Breast epithelium (tissue), 4 donors: Measurements from ENCODE around the gene RABEP2. TPM values are rescaled to one million over a fixed set of nuclear protein-coding genes. Genes with fewer than 3 reads are reported as not detected.

ENCODE experiments used
- DNase-seq, 2 donors: peaks; one replicate each; pipeline ENCODE4 v3.0.0-alpha.2; 2019; ENCODE audit warnings: low spot score in 2 of 2
- H3K27ac ChIP-seq, 2 donors: fragments of 200-600 bp; sonication (generic) in 1 of 2; one replicate each; pipeline ENCODE4 v1.5.1; 2016 to 2019; ENCODE audit warnings: mild to moderate bottlenecking in 1 of 2
- H3K27me3 ChIP-seq, 2 donors: fragments of 200-600 bp; sonication (generic) in 1 of 2; one replicate each; pipeline versions ENCODE4 v1.5.1 to v1.6.0; 2017 to 2019; ENCODE audit warnings: control low read depth in 1 of 2, mild to moderate bottlenecking in 1 of 2
- H3K36me3 ChIP-seq: fragments of 200-600 bp; one replicate; pipeline ENCODE4 v1.5.1; 2019
- H3K4me1 ChIP-seq, 2 donors: fragments of 200-600 bp; sonication (generic); one replicate each; pipeline ENCODE4 v1.5.1; 2016 to 2019; ENCODE audit warnings: control low read depth in 1 of 2
- H3K4me3 ChIP-seq, 3 donors: fragments of 200-600 bp; sonication (generic); 1 replicate in 2 of 3; 2 replicates in 1 of 3; pipeline ENCODE4 v1.5.1; 2016 to 2019; ENCODE audit warnings: mild to moderate bottlenecking in 3 of 3, moderate library complexity in 2 of 3
- H3K9me3 ChIP-seq, 2 donors: fragments of 200-600 bp; sonication (generic) in 1 of 2; one replicate each; pipeline ENCODE4 v1.5.1; 2016 to 2019; ENCODE audit warnings: control low read depth in 1 of 2
- CTCF ChIP-seq, 3 donors: fragments of 450-650 bp; IDR thresholded peaks; one replicate each; pipeline ENCODE4 v1.5.1; 2016 to 2017; ENCODE audit warnings: antibody characterized with exemption in 3 of 3, mild to moderate bottlenecking in 3 of 3, moderate library complexity in 3 of 3
- POLR2A ChIP-seq: fragments of 450-650 bp; IDR thresholded peaks from one replicate; pipeline ENCODE4 v1.6.1; 2016; ENCODE audit warnings: antibody characterized with exemption, mild to moderate bottlenecking, moderate library complexity
- POLR2AphosphoS5 ChIP-seq, 3 donors: sonication (generic); formaldehyde crosslinking; IDR thresholded peaks; one replicate each; pipeline ENCODE4 v1.6.1; 2017; ENCODE audit warnings: antibody characterized with exemption in 3 of 3
- intact Hi-C: fragments of 100-400 bp; cut with DNase I; formaldehyde crosslinking; loops from one replicate; pipeline ENCODE4 v1.15.1; 2023; ENCODE audit warnings: low total_unique reads
- total RNA-seq, 3 donors: library from RNA; depleted of rRNA; stranded (reverse); fragments of >200 nt; gene quantifications; one replicate each; pipeline ENCODE4 v1.1.0, GENCODE V29; 2016

The RABEP2 gene
- total RNA-seq, 3 donors from 2014 or later = 14.2 to 35.1 (median 25.6) TPM

GRCh38 chr16:28879261-28879840 lies 45.7 kb downstream of the RABEP2 start:
- Histone ChIP-seq H3K9me3 (no peaks in the 10 kb centered on the region), H3K27me3 (no peaks in the 10 kb centered on the region), H3K4me1 (peaks cover 0 to 4% of the 10 kb centered on the region in 2 donors), H3K4me3 (peak overlapping the region; percentile 48 to 73 (median 71)), H3K36me3 (no peaks in the 10 kb centered on the region), H3K27ac (no peak overlapping the region)
- intact Hi-C loops = no loop called here
- no peak for TF ChIP-seq POLR2AphosphoS5 (IDR thresholded peaks at IDR 0.05)
- no peak for TF ChIP-seq CTCF (IDR thresholded peaks at IDR 0.05)
- no peak for TF ChIP-seq POLR2A
- no peak for DNase-seq

GRCh38 chr16:28878083-28878926 lies 46.7 kb downstream of the RABEP2 start, which contains the start of gene ATP2A1:
ATP2A1 (plus strand) TSS chr16:28878488; CDS start chr16:28878672, 184 bp downstream.
- Histone ChIP-seq H3K27ac (no peak within 1 kb of the TSS), H3K4me1 (peaks cover 0 to 4% of the 10 kb centered on the region in 2 donors), H3K36me3 (no peaks in the 10 kb centered on the region), H3K9me3 (no peaks in the 10 kb centered on the region), H3K27me3 (no peaks in the 10 kb centered on the region), H3K4me3 (peak within 1 kb of the TSS; percentile 48 to 73 (median 71))
- TF ChIP-seq POLR2A (no peak), CTCF (IDR thresholded peaks at IDR 0.05) (no peak), POLR2AphosphoS5 (IDR thresholded peaks at IDR 0.05) (no peak)
- intact Hi-C loops = loop anchor here (1.0 kb wide), 1 partner anchor 32 kb away; the partner anchor contains the start of gene TUFM
- no peak for DNase-seq

DNA sequence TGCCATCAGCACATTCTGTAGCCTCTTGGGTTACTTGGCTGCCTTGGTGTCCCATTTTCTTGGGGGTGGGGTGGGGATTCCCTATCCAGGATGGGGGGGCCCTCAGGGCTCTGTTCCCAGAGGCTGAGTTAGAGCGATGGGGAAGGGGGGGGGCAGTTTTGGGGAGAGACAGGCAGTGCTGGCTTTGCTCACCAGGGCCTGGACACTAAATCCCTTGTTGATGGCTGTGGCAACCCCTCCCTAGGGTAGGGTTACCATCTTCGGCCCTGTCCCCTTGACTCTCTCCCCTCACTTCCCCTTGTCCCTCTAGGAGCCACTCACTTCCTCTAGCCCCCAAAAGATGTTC lies 47.4 kb downstream of the RABEP2 start:
- no peaks in the 10 kb centered on the region for H3K9me3 ChIP-seq
- H3K27me3 ChIP-seq = no peaks in the 10 kb centered on the region
- H3K36me3 ChIP-seq = no peaks in the 10 kb centered on the region
- H3K27ac ChIP-seq = no peak overlapping the region
- TF ChIP-seq POLR2A (no peak), POLR2AphosphoS5 (IDR thresholded peaks at IDR 0.05) (no peak), CTCF (IDR thresholded peaks at IDR 0.05) (no peak)
- H3K4me1 ChIP-seq = peaks cover 0 to 4% of the 10 kb centered on the region in 2 donors
- intact Hi-C loops = no loop called here
- no peak overlapping the region for H3K4me3 ChIP-seq
- DNase-seq = no peak

- TF ChIP-seq CTCF (IDR thresholded peaks at IDR 0.05) (no peak), POLR2AphosphoS5 (IDR thresholded peaks at IDR 0.05) (no peak), POLR2A (no peak)
Measured at GRCh38 chr16:28876973-28877654, 47.9 kb downstream of the RABEP2 start.

More at GRCh38 chr16:28876973-28877654, 47.9 kb downstream of the RABEP2 start:
- no peak overlapping the region for H3K27ac ChIP-seq
- peaks cover 0 to 4% of the 10 kb centered on the region in 2 donors for H3K4me1 ChIP-seq
- no peaks in the 10 kb centered on the region for H3K27me3 ChIP-seq
- no peaks in the 10 kb centered on the region for H3K36me3 ChIP-seq
- intact Hi-C loops = no loop called here
- no peaks in the 10 kb centered on the region for H3K9me3 ChIP-seq
- DNase-seq = no peak
- no peak overlapping the region for H3K4me3 ChIP-seq
